Esophagus squamous epithelium (tissue), 4 donors: Measurements from ENCODE around the gene ZNF845.

Experiments
- POLR2A ChIP-seq, 4 donors: fragments of 450-650 bp; IDR thresholded peaks; one replicate each; pipeline ENCODE4 v1.6.1; 2017; ENCODE audit warnings: antibody characterized with exemption in 4 of 4, mild to moderate bottlenecking in 4 of 4, moderate library complexity in 3 of 4
- TF ChIP-seq, protein P1 (sequence below), 6 experiments: fragments of 450-650 bp in 4 of 6; fragments of 200-600 bp in 2 of 6; sonication (generic) in 2 of 6; IDR thresholded peaks; one replicate each; pipeline ENCODE4 v1.5.1; 2016 to 2019; ENCODE audit warnings: antibody characterized with exemption in 6 of 6, mild to moderate bottlenecking in 4 of 6, moderate library complexity in 4 of 6

DNA sequence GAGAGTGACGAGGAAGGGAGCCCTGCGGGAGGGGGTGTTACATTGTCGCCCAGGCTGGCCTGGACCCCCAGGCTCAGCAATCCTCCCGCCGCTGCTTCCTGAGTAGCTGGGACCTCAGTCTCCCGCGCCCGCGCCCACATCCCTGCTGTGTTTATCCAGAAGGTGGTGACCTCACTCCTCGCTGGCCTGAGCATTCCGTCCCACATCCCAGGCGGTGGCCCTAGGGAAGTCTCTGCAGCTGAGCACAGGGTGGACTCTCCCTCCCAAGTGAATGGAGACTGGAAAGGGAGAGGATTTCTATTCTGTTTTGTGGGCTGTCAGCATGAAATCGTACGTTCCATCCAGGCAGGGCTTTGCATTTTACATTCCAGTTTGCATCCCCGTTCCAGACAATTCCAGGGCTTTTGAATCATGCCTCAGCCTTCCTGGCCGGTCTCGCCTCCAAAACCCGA, 61.0 kb downstream of the ZNF845 start:
- no peak for TF ChIP-seq POLR2A (IDR thresholded peaks at IDR 0.05)
- TF ChIP-seq, protein P1, sequence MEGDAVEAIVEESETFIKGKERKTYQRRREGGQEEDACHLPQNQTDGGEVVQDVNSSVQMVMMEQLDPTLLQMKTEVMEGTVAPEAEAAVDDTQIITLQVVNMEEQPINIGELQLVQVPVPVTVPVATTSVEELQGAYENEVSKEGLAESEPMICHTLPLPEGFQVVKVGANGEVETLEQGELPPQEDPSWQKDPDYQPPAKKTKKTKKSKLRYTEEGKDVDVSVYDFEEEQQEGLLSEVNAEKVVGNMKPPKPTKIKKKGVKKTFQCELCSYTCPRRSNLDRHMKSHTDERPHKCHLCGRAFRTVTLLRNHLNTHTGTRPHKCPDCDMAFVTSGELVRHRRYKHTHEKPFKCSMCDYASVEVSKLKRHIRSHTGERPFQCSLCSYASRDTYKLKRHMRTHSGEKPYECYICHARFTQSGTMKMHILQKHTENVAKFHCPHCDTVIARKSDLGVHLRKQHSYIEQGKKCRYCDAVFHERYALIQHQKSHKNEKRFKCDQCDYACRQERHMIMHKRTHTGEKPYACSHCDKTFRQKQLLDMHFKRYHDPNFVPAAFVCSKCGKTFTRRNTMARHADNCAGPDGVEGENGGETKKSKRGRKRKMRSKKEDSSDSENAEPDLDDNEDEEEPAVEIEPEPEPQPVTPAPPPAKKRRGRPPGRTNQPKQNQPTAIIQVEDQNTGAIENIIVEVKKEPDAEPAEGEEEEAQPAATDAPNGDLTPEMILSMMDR (IDR thresholded peaks at IDR 0.05), result no peak
